ENCODE data around the gene BAD. TPM values are rescaled to one million over a fixed set of nuclear protein-coding genes. Genes with fewer than 3 reads are reported as not detected.

The BAD gene
- total RNA-seq, 1 donor from 2014 or later: 65.6 TPM

Other genes with a start within 250 kb of the BAD start
- 0.12 TPM in 1 of 2 replicates, not detected in the other for gene FLRT1, start 248.7 kb downstream of the BAD start, total RNA-seq
- 9.3 and 20.5 TPM in 2 replicates for gene MACROD1, start 118.6 kb downstream of the BAD start, total RNA-seq
- gene STIP1, start 98.5 kb downstream of the BAD start, total RNA-seq: 141 and 237 TPM in 2 replicates
- 3.2 and 4.8 TPM in 2 replicates for gene FERMT3, start 77.9 kb downstream of the BAD start, total RNA-seq
- gene TRPT1, start 58.5 kb downstream of the BAD start, total RNA-seq: 39.1 and 46.2 TPM in 2 replicates
- 63.5 and 71.4 TPM in 2 replicates for gene NUDT22, start 58.4 kb downstream of the BAD start, total RNA-seq
- gene DNAJC4, start 54.1 kb downstream of the BAD start, total RNA-seq: 4.5 and 9.1 TPM in 2 replicates
- gene VEGFB, start 50.1 kb downstream of the BAD start, total RNA-seq: 21.9 and 38.9 TPM in 2 replicates
- 40.7 and 59.2 TPM in 2 replicates for gene FKBP2, start 43.6 kb downstream of the BAD start, total RNA-seq
- 296 and 414 TPM in 2 replicates for gene PPP1R14B, start 37.7 kb downstream of the BAD start, total RNA-seq
- gene PLCB3, start 33.1 kb downstream of the BAD start, total RNA-seq: 55.2 and 56.8 TPM in 2 replicates
- 5.3 and 8.1 TPM in 2 replicates for gene GPR137, start 1.2 kb upstream of the BAD start, total RNA-seq
- not detected in 2 replicates for gene KCNK4, start 6.6 kb upstream of the BAD start, total RNA-seq
- gene CATSPERZ, start 15.7 kb upstream of the BAD start, total RNA-seq: not detected in 2 replicates
- gene ESRRA, start 20.9 kb upstream of the BAD start, total RNA-seq: 33.6 and 40.9 TPM in 2 replicates
- 345 and 365 TPM in 2 replicates for gene TRMT112, start 32.9 kb upstream of the BAD start, total RNA-seq
- 201 and 411 TPM in 2 replicates for gene PRDX5, start 33.5 kb upstream of the BAD start, total RNA-seq
- 1.9 and 2.0 TPM in 2 replicates for gene CCDC88B, start 55.5 kb upstream of the BAD start, total RNA-seq
- gene RPS6KA4, start 74.5 kb upstream of the BAD start, total RNA-seq: 39.7 and 58.7 TPM in 2 replicates

Data from uterine smooth muscle cell (primary cell).